ENCODE results near the gene GALNT13.

Gene GALNT13

DNA sequence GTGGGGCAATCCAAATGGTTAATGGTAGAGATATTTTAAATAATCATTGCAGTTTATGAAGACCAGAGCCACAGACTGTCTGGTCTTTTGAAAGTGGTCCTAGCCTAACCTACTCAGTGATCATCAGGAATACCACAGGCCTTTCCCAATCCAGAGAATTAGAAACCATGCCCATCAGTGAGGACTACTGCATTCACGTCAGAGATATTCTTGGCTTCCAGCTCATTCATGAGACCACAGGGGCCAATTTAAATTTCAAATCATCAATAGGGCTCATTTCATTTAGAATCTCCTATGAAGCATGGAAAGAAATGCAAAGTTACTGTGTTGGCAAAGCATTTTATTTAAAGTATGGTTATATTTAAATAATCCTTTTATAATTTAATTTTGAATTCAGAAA, 464.5 kb downstream of the GALNT13 start:
- H4K20me1 ChIP-seq (ENCODE audit: low read depth, low read length), result no peaks in the 10 kb centered on the region
- no peak overlapping the region for H3K4me2 ChIP-seq (ENCODE audit: low read depth, low read length, poor library complexity, severe bottlenecking)
- H3K9me3 ChIP-seq (ENCODE audit: insufficient read depth, low read length), result no peaks in the 10 kb centered on the region
- no peak overlapping the region for H3K4me3 ChIP-seq (ENCODE audit: insufficient read depth, low read length, poor library complexity, severe bottlenecking)
- H2AFZ ChIP-seq (ENCODE audit: low read depth, low read length, severe bottlenecking), result no peak overlapping the region
- no peaks in the 10 kb centered on the region for H3F3A ChIP-seq (ENCODE audit: insufficient read depth)
- H3K27me3 ChIP-seq (ENCODE audit: low read length), result no peaks in the 10 kb centered on the region
- no peaks in the 10 kb centered on the region for H3K36me3 ChIP-seq (ENCODE audit: low read length)
- no peaks in the 10 kb centered on the region for H3K9me2 ChIP-seq (replicated peaks; ENCODE audit: insufficient read depth, low read length)
- H3K9ac ChIP-seq (ENCODE audit: low read length), result no peak overlapping the region
- H3K79me2 ChIP-seq (ENCODE audit: insufficient read depth, low read length), result no peaks in the 10 kb centered on the region
- H3K27ac ChIP-seq (ENCODE audit: low read depth, low read length), result no peak overlapping the region
- TF ChIP-seq, protein P1, sequence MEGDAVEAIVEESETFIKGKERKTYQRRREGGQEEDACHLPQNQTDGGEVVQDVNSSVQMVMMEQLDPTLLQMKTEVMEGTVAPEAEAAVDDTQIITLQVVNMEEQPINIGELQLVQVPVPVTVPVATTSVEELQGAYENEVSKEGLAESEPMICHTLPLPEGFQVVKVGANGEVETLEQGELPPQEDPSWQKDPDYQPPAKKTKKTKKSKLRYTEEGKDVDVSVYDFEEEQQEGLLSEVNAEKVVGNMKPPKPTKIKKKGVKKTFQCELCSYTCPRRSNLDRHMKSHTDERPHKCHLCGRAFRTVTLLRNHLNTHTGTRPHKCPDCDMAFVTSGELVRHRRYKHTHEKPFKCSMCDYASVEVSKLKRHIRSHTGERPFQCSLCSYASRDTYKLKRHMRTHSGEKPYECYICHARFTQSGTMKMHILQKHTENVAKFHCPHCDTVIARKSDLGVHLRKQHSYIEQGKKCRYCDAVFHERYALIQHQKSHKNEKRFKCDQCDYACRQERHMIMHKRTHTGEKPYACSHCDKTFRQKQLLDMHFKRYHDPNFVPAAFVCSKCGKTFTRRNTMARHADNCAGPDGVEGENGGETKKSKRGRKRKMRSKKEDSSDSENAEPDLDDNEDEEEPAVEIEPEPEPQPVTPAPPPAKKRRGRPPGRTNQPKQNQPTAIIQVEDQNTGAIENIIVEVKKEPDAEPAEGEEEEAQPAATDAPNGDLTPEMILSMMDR (IDR thresholded peaks at IDR 0.05; ENCODE audit: insufficient read depth, low read length, poor library complexity, severe bottlenecking), result no peak
- no peak for TF ChIP-seq EZH2phosphoT487 (conservative IDR thresholded peaks at IDR 0.05; ENCODE audit: low read length)

DNA sequence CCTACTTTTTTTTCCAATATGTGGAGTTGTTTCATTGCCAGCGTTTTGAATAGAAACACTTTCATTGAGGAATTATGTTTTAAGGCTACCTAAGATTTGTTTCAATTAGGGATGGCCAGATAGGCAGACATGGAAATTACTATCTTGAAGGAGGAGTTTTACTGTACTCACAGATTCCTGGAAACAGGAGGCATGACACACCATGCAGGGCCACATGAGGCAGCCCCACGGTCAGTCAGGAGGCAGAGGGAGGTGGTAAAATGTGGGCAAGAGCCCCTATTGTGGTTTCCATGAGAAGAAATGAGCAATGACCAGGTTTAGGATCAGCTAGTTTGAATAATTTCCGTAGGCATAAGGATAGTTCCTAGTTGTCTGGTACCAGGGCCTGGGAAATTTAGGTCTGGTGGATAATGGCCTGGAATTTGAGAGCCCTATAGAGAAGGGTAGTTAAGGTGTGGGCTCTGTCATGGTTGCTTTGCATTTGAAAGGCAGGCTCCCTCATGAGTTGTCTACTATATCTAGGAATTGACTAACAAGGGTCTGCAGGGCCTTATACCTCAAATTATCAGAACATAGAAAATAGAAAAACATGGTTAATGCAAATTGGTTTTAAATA, 466.7 kb downstream of the GALNT13 start:
- Histone ChIP-seq H3F3A (ENCODE audit: insufficient read depth) (no peaks in the 10 kb centered on the region), H2AFZ (ENCODE audit: low read depth, low read length, severe bottlenecking) (no peak overlapping the region), H4K20me1 (ENCODE audit: low read depth, low read length) (no peaks in the 10 kb centered on the region), H3K9me3 (ENCODE audit: insufficient read depth, low read length) (no peaks in the 10 kb centered on the region), H3K4me2 (ENCODE audit: low read depth, low read length, poor library complexity, severe bottlenecking) (no peak overlapping the region), H3K4me3 (ENCODE audit: insufficient read depth, low read length, poor library complexity, severe bottlenecking) (no peak overlapping the region), H3K36me3 (ENCODE audit: low read length) (no peaks in the 10 kb centered on the region), H3K9me2 (replicated peaks; ENCODE audit: insufficient read depth, low read length) (no peaks in the 10 kb centered on the region), H3K27ac (ENCODE audit: low read depth, low read length) (no peak overlapping the region), H3K27me3 (ENCODE audit: low read length) (no peaks in the 10 kb centered on the region), H3K79me2 (ENCODE audit: insufficient read depth, low read length) (no peaks in the 10 kb centered on the region), H3K9ac (ENCODE audit: low read length) (no peak overlapping the region)
- no peak for TF ChIP-seq EZH2phosphoT487 (conservative IDR thresholded peaks at IDR 0.05; ENCODE audit: low read length)
- TF ChIP-seq, protein P1 (IDR thresholded peaks at IDR 0.05; ENCODE audit: insufficient read depth, low read length, poor library complexity, severe bottlenecking), result no peak

DNA sequence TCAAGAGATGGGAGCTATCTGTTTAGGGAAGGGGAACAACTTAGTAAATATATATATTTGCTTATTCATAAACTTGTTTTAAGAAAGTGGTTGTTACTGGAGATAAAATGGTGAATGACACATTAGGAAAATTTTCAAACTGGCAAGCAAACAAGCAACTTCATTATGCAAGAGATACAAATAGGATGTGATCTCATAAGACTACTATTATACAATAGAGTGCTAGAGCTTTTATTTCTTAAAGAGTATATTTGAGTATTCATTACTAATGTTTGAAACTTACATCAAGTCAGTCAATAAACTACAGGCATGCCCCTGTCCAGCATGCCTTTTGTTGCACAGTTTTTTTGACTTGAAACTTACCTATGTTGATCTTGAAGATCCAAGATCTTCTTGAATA, 471.6 kb downstream of the GALNT13 start:
- Histone ChIP-seq H3K36me3 (ENCODE audit: low read length) (no peaks in the 10 kb centered on the region), H3K79me2 (ENCODE audit: insufficient read depth, low read length) (no peaks in the 10 kb centered on the region), H3K27ac (ENCODE audit: low read depth, low read length) (no peak overlapping the region), H4K20me1 (ENCODE audit: low read depth, low read length) (no peaks in the 10 kb centered on the region), H3K27me3 (ENCODE audit: low read length) (no peaks in the 10 kb centered on the region), H3F3A (ENCODE audit: insufficient read depth) (no peaks in the 10 kb centered on the region), H3K4me3 (ENCODE audit: insufficient read depth, low read length, poor library complexity, severe bottlenecking) (no peak overlapping the region), H3K9me3 (ENCODE audit: insufficient read depth, low read length) (no peaks in the 10 kb centered on the region), H3K9ac (ENCODE audit: low read length) (no peak overlapping the region), H3K9me2 (replicated peaks; ENCODE audit: insufficient read depth, low read length) (no peaks in the 10 kb centered on the region), H3K4me2 (ENCODE audit: low read depth, low read length, poor library complexity, severe bottlenecking) (no peak overlapping the region), H2AFZ (ENCODE audit: low read depth, low read length, severe bottlenecking) (no peak overlapping the region)
- no peak for TF ChIP-seq EZH2phosphoT487 (conservative IDR thresholded peaks at IDR 0.05; ENCODE audit: low read length)
- TF ChIP-seq, protein P1 (IDR thresholded peaks at IDR 0.05; ENCODE audit: insufficient read depth, low read length, poor library complexity, severe bottlenecking), result no peak

Measured in SU-DHL-6 (cell line).